Neural cell (in vitro differentiated cells): Measurements from ENCODE around the gene ARID1B.

Experiments
- EP300 ChIP-seq: fragments of 450-650 bp; conservative IDR thresholded peaks from 2 replicates; pipeline ENCODE4 v1.6.1; 2014; ENCODE audit warnings: antibody characterized with exemption, mild to moderate bottlenecking, moderate library complexity; ENCODE audit not compliant: poor library complexity, severe bottlenecking
- EZH2 ChIP-seq: fragments of 200-600, 300-800 bp; shearing (Covaris generic), sonication (generic); IDR thresholded peaks from 2 replicates; pipeline ENCODE4 v1.6.1; 2014; ENCODE audit warnings: antibody characterized with exemption, low read length, borderline replicate concordance, mild to moderate bottlenecking; ENCODE audit not compliant: insufficient read depth, poor library complexity, severe bottlenecking
- MXI1 ChIP-seq: fragments of 450-650 bp; conservative IDR thresholded peaks from 2 replicates; pipeline ENCODE4 v1.6.1; 2014; ENCODE audit warnings: antibody characterized with exemption, mild to moderate bottlenecking; ENCODE audit not compliant: poor library complexity, severe bottlenecking
- POLR2AphosphoS5 ChIP-seq: IDR thresholded peaks from 2 replicates; pipeline ENCODE4 v1.6.1; 2012
- RAD21 ChIP-seq: fragments of 450-650 bp; conservative IDR thresholded peaks from 2 replicates; pipeline ENCODE4 v1.6.1; 2014; ENCODE audit warnings: antibody characterized with exemption, mild to moderate bottlenecking, moderate library complexity
- TAF1 ChIP-seq: IDR thresholded peaks from 2 replicates; pipeline ENCODE4 v1.6.1; 2012; ENCODE audit warnings: low read depth
- TF ChIP-seq, protein P1 (sequence below): fragments of 450-650 bp; IDR thresholded peaks from 2 replicates; pipeline ENCODE4 v1.5.1; 2014; ENCODE audit warnings: antibody characterized with exemption, mild to moderate bottlenecking, moderate library complexity; ENCODE audit not compliant: poor library complexity, severe bottlenecking
- TF ChIP-seq, protein P2 (sequence below): IDR thresholded peaks from 2 replicates; pipeline ENCODE4 v1.6.1; 2012; ENCODE audit warnings: borderline replicate concordance

DNA sequence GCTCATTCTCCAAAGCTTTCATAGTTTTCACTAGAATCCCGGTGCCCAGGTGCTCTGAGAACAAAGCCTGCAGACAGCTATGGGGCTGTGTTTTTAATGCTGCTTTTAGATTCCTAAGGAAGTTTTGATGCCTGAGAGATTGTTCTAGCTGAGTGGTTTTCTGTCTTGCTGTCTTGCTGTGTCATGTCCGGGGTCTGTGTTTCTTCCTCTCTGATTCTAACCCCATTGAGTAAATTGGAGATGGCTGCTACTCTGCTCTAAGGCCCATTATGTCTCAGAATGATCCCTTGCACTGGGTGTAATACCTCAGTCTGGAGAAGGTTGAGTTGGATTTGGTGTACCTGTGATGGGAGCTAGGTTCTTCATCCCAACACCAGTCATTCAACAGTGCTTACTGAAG is 63.4 kb downstream of the ARID1B start:
- TF ChIP-seq, protein P1, sequence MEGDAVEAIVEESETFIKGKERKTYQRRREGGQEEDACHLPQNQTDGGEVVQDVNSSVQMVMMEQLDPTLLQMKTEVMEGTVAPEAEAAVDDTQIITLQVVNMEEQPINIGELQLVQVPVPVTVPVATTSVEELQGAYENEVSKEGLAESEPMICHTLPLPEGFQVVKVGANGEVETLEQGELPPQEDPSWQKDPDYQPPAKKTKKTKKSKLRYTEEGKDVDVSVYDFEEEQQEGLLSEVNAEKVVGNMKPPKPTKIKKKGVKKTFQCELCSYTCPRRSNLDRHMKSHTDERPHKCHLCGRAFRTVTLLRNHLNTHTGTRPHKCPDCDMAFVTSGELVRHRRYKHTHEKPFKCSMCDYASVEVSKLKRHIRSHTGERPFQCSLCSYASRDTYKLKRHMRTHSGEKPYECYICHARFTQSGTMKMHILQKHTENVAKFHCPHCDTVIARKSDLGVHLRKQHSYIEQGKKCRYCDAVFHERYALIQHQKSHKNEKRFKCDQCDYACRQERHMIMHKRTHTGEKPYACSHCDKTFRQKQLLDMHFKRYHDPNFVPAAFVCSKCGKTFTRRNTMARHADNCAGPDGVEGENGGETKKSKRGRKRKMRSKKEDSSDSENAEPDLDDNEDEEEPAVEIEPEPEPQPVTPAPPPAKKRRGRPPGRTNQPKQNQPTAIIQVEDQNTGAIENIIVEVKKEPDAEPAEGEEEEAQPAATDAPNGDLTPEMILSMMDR, result no peak
- no peak for TF ChIP-seq EZH2
- TF ChIP-seq RAD21, result no peak
- TF ChIP-seq EP300, result no peak
- TF ChIP-seq POLR2AphosphoS5, result no peak
- no peak for TF ChIP-seq TAF1
- TF ChIP-seq MXI1, result no peak
- TF ChIP-seq, protein P2, sequence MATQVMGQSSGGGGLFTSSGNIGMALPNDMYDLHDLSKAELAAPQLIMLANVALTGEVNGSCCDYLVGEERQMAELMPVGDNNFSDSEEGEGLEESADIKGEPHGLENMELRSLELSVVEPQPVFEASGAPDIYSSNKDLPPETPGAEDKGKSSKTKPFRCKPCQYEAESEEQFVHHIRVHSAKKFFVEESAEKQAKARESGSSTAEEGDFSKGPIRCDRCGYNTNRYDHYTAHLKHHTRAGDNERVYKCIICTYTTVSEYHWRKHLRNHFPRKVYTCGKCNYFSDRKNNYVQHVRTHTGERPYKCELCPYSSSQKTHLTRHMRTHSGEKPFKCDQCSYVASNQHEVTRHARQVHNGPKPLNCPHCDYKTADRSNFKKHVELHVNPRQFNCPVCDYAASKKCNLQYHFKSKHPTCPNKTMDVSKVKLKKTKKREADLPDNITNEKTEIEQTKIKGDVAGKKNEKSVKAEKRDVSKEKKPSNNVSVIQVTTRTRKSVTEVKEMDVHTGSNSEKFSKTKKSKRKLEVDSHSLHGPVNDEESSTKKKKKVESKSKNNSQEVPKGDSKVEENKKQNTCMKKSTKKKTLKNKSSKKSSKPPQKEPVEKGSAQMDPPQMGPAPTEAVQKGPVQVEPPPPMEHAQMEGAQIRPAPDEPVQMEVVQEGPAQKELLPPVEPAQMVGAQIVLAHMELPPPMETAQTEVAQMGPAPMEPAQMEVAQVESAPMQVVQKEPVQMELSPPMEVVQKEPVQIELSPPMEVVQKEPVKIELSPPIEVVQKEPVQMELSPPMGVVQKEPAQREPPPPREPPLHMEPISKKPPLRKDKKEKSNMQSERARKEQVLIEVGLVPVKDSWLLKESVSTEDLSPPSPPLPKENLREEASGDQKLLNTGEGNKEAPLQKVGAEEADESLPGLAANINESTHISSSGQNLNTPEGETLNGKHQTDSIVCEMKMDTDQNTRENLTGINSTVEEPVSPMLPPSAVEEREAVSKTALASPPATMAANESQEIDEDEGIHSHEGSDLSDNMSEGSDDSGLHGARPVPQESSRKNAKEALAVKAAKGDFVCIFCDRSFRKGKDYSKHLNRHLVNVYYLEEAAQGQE, result no peak
